Stimulated activated CD8-positive, alpha-beta memory T cell treated with anti-CD3 and anti-CD28 coated beads, Interleukin-12 subunit alpha, Interleukin-12 subunit beta, amount 100 ng/mL, for 24 hours (primary cell): ENCODE results near the gene ARF6.
"Not testable (repeated sequence)": the region's sequence is repeated elsewhere in the genome, so short reads cannot be mapped to it uniquely, and the experiment has no call there.

Source experiments
- DNase-seq: peaks from one replicate; pipeline ENCODE4 v3.0.0-alpha.2; 2020; ENCODE audit errors: extremely low read depth

Gene ARF6

DNA sequence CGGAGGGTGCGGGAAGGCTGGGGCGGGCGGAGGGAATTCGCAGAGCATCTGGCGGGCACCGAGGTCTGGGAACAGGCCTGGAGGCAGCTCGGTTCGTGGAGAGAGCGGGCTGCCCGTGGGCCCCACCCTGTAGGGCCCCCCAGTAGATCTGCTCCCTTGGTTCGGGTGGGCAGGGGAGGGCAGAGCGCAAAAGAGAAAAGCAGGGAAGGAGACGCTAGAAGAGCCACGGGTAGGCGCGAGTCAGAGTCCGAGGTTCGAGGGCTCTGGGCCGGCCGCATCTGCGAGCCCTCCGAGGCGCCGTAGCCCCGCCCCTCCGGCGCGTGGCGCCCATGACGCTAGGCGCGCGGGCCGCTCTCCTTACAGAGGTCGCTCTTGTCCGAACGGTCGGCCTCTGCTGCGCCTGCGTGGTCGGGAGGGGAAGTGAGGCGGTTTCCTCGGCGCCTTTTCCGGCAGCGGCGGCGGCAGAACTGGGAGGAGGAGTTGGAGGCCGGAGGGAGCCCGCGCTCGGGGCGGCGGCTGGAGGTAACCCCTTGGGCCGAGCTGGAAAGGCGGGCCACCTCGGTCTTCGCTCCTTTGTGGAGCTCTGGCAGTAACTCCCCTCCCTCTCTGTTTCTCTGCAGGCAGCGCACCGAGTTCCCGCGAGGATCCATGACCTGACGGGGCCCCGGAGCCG, at the start of gene ARF6:
Gene ARF6, plus strand, starts transcription at position 447 of the 673 bp plus-strand sequence. CDS start 655 bp downstream, outside the sequence.
- peak; percentile 96 for DNase-seq

DNA sequence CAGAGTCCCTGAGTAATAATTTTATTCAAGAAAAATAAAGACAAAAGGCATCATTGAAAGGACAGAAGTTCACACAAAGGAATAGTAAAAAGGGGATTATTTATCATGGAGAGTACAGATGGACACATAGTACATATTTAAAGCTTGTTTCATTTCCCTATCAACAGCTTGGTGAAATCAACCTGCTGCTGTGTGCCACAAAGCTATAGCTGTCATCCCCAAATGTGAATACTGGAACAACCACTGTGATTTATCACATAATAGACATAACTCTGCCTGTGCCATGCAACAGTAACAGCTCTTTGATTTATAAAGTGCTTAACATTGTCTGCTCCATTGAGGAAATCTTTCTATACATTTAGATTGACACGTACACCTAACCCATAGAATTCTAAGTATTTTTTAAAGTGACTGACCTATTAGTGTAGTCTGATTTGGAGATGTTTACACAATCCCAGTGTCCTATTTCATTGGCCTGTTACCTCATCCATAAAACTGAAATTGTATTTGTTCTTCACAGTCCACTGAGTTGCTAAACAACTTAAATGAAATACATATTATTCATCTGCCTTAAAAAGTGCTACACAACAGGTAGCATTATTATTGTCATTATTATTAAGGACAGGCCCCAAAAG, 43.6 kb upstream of the ARF6 start:
- no peak for DNase-seq

DNA sequence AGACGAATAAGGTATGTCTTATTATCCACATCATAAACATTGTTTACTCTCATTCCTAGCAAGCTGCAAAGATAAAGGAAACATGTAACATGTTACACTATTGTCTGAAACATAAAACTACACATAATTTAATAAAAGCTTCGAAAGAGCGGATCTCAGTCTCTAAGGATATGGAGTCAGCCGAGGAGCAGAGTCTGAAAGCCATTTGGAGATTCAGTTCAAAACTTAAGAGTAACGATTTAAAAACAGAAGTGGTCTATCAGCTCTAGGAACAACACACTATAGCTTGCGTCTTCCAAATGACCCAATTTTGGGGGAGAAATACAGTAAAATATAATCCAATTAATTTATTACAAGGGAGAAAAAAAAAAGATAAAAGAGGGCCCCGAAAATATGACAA, 41.1 kb upstream of the ARF6 start:
- DNase-seq, result no peak

DNA sequence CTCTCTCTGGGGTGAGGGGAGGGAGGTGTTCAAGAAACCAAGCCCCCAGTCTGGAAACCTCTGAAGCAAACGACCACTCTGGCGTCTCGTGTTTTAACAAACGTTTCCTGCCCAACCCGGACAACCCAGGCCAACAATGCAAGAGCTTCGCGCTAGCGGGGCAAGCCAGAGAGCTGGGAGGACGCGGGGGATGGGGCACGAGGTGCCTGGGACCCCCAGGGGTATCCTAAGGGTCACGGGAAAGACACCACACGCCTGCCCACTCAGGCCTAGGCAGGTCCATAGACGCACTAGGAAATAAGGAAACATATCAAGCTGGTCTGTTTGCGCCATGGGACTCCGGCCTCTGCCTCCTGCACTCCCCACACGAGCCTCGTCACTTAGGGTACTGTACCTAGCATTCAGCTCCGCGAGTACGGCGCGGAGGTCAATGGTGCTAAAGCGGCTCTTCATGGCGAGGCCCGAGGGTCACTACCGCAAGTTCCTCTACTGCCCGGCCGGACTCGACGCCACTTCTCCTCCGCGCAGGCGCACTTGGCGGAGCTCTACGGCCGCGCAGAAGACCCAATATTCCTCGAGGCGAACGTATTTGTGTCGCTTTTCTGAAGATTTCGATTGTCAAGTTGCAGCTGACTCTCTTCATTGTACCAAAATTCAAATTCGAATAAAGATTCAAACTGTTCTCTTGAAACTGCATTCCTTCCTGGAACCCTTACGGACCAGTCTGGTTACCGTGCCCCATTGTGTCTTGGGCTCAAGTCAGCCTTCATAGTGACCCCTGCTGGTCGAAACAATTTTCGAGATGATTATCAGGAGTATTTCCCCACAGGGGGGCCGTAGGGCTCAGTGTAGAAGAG, 40.4 kb upstream of the ARF6 start, which contains the start of gene NEMF:
Gene NEMF, minus strand, starts transcription at position 488 of the 857 bp plus-strand sequence. Its CDS starts 35 bp downstream, at position 453.
- no peak for DNase-seq

DNA sequence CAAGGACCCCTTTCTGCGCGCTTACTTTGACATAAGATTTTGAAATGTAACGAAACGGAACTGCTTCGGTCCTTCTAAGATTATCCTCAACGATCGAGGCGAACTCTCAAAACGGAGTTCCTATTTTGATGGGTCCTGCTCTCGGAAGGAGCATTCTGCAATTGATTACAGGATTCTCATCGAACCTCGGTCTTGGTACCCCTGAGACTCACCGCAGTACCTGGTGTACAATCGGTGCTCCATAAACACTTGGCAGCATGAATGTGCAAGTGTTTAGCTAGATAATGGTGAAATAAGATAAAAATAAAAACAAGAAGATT, 39.8 kb upstream of the ARF6 start:
- no peak for DNase-seq

DNA sequence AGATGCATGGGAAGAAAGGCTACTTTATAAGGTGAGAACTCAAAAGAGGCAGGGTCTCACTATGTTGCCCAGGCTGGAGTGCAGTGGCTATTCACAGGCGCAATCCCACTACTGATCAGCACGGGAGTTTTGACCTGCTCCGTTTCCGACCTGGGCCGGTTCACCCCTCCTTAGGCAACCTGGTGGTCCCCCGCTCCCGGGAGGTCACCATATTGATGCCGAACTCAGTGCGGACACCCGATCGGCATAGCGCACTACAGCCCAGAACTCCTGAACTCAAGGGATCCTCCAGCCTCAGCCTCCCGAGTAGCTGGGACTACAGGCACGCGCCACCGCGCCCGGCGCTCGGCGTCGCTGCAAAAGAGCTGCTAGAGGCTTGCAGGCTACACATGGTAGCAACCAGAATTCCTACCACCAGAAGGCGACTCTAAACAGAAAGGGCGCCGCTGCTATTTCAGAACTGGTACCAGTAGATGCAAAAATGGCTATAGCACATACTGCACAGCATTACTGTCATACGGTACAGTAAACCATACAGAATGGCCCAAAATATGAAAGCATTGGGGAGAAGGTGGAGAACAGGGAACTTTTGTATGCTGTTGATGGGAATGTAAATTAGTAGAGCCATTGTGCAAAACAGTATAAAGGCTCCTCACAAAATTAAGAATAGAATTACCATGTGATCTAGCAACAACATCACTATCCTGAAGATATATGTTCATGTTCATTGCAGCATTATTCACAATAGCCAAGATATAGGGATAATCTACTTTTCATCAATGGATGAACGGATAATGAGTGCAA, 39.1 kb upstream of the ARF6 start:
- DNase-seq, result no peak

DNA sequence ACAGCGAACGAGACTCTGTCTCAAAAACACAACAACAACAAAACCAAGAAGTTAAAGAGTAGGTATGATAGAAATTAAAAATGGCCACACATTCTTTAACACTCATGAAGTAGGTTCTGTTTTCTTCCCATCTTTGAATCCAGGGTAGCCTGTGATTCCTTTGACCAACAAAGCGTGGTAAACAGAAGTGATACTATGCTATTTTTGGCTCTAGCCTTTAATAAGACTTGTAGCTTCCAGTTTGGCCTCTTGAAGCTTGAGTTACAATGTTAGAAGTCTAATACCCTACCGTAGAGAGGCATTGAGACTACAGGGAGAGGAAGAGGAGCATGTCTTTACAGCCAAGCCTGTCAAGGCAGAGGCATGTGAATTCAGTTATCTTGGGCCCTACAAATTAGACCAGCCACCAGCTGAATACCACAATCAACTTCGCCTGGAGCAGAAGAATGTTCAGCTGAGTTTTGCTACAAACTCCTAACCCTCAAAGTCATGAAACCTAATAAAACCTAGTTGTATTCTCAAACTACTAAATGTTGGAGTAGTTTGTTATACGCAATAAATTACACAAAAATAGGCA, 35.4 kb upstream of the ARF6 start:
- DNase-seq, result no peak

DNA sequence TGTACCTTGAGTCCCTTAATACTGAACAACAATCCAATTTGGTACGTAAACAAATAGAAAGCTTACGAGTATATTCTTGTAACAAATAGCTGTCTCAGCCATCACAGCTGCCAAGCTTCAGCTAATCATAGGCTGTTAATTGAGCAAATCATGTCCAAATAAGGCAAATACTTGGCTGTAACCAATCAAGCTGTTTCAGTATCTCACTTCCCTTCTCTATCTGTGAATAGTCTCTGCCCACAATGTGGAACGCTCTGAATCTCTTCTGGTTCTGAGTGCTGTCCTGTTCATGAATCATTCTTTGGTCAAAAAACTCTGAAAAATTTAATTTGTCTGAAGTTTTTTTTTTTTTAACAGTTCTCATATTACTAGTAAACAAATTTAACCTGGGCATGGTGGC, 34.5 kb upstream of the ARF6 start:
- DNase-seq, result no peak

DNA sequence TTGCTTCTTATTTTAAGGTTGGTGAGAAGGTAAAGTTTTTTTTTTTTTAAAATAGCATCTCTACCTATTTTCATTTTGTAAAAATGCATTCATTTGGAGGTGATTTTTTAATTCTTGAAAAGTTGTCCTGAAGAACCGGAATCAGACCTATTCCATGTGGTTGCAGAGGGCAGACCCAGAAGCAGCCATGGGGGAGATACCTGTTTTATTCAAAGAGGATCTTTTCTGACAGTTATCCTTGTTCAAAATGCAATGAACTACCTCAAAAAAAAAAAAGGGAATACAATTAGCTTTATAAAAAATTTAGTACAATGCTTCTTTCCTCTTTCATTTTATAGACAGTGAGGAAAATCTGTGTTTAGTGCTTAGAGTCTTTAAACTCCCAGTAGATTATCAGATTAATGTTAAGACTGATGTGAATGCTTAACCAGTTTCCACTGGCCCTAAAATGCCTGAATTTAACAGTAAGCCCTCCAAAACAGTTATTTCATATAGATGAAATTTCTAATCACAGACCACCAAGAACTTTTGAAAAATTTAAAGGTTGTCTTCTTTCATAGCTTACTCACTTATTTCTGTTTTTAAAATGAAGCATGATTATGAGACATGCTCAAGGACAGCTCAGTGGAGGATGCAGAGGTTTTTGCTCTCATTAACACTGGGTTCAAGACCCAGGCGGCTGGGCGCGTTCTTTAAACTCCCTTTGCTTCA, 31.7 kb upstream of the ARF6 start:
- DNase-seq, result no peak

DNA sequence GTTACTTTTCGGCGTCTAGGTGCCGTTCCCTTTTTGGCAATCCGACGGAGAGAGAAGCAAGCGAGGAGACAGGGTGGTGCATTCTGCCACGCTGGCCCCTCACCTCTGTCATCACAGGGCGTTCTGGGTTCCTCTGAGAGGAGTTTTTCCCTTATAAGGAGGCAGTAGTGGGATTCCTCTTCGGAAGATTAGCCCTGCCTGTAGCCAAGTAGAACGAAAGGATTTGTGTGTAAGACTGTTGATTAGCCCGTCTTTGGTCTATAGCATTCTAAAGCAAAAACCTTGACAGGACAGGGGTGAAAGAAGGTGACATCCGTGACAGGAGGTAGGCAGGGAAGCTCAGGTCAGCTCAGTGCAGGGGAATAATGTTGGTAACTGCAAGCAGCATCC, 31.2 kb upstream of the ARF6 start:
- peak; percentile 21 for DNase-seq

DNA sequence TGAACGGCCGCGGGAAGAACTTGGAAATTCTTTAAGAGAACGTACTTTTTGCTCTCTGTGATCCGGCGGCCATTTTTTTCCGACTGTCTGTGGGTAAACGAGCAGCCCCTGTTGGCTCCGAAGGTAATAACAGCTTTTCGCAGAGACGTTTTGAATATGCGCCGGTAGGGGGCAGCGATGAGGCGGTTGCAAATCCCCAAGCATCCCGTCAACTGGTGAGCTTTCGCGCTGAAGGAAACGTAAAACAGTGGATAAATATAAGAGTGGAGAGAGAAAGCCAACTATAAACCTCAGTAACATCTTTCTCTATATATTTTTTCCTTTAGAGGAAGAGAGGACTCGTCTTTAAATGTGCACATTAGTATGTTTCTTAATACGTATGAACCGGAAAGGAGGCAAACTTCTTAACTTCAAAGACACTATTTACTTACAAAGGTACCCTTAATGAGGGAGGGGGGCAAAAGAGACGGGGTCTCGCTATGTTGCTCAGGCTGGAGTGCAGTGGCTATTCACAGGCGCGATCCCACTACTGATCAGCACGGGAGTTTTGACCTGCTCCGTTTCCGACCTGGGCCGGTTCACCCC, 30.7 kb upstream of the ARF6 start:
- DNase-seq, result peak; percentile 57

DNA sequence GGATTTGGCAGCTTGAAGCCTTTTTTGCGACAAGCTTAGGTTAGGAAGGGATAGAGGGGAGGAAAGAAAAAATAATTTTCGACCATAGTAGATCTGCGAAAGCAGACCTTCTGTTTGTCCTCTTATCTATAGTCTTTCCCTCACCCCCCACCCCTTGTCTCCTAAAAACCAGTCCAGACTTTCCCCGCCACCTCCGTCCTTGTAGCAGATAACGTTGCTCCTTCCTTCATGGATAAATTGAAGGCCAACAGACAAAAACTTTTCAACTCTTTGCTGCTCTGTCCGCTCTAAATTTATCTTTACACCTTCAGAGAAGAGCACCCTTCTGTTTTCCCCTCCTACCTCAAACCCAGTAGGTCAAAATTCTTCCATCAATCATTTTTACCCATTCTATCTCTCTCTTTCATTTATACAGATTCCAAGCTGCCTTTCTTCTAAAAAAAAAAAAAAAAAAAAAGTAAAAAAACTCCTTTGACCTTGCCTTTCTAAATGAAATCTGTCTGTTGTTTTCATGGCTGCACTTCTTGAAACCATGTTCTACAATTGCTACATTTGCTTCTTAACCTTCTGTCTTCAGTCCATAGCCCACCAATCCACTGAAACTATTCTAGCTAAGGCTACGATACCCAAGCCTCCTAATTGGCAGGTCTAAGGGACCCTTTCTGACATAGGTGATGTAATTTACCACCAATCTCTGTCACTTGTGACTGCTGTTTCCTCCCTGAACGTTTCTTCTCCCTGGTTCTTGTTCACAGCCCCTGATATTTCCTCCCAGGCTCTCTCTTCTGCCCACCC, 29.2 kb upstream of the ARF6 start:
- DNase-seq, result no peak

DNA sequence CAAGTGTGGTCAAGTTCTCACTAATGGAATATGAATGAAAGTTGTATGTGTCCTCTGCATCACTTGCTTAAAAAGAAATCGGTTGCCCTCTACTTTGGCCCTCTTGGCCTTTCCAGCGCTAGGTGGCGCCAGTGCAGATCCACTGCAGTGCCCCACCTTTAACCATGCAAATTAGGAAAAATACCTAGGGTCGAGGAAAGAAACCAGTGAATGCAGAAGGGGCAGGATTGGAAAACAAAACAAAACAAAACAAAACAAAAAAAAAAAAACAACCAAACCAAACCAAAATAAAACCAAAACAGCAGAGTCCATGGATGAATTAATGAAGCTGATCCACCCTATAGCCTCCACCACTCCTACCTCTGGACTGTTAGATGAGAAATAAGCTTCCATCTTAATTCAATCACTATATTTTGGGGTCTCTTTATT, 27.4 kb upstream of the ARF6 start:
- peak; percentile 61 for DNase-seq

DNA sequence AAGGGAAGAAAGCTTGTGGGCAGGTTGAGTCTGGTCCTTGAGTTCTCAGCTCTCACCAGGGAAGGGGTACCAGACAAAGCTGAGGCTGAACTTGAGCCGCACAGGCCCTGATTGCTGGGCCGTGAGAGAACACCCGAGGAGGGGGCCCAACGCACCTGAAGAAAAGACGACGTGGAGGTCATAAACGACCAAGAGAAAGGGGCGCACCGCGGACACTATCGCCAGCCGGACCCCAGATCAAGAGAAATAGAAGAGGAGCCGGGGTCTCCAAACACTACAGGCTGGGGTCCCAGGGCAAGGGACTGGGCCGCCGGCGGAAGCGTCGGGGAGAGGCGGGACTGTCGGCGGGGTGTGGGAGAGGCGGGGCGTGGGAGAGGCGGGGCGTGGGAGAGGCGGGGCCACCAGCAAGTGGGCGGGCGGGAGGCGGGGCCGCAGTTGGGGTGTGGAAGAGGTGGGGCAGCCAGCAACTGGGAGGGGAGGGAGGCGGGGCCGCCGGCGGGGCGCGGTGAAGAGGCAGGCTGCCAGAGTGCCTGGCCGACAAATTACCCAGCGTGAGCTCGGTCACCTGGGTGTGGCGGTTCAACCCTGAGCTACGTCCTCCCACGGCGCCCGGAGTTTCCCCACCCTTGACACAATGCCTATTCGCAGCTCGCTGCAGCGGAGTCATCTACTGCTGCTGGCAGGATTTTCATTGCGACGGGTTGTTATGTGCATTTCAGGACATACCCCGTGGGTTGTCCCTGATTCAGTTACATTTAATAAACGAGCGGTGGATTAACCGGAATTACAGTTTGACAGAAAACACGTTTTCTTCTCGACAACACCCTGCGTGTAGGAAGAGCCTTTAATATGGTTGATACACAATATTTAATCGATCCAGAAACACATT, 24.8 kb upstream of the ARF6 start:
- DNase-seq, result peak; percentile 95

DNA sequence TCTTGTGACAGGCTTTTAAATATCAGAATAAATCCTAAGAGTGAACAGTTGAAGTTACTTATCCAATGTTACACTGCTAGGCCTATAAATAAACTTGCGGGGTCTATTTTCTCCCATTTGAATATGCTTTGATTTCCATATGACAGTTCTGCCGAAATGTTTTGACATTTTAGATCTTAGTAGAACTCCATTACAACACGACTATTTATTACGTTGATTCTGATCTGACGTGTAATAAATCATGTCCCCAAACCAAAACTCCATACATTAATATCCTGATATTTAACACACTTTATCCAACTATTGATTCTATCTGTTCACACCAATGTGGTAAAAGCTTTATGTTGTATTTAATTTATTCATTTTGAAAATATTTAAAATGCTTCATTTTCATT, 24.2 kb upstream of the ARF6 start:
- no peak for DNase-seq

DNA sequence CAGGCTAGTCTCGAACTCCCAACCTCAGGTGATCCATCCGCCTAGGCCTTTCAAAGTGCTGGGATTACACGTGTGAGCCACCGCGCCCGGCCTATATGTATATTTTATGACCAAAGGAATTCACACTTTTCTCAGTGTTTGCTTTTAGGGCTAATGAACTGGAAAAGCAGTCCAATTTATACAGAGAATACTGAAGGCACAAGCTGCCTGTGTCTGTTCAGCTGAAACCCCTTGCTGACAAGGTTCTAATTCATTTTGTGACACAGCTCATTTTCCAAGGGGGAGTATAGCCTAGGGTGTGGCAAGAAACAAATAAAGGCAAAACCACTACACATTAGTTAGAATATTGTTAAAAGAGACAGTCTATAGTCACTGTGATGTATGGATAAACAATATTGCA, 22.0 kb upstream of the ARF6 start:
- DNase-seq, result no peak

DNA sequence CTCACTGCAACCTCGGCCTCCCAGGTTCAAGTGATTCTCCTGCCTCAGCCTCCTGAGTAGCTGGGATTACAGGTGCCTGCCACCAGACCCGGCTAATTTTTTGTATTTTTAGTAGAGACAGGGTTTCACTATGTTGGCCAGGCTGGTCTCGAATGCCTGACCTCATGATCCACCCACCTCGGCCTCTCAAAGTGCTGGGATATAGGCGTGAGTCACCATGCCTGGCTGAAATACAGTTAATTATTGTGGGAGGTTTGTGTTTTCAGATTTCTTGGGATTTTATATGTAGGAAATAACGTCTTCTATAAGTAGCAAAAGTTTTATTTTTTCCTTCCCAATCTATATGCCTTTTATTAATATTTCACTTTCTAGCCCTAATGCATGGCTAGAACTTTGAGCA, 19.3 kb upstream of the ARF6 start:
- DNase-seq, result not testable (repeated sequence)

DNA sequence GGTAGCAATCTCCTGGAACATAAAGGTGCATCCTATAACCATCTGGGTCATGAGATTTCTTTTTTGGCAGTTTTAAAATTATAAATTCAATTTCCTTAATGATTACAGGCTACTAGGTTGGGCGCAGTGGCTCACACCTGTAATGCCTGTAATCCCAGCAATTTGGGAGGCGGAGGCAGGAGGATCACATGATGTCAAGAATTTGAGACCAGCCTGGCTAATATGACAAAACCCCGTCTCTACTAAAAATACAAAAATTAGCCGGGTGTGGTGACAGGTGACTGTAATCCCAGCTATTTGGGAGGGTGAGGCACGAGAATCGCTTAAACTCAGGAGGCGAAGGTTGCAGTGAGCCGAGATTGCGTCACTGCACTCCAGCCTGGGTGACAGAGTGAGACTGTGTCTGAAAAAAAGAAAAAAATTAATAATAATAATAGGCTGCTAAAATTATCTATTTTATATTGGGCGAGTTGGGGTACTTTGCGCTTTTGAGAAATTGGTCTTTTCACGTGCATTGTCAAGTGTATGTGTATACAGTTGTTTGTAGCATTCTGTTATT, 17.2 kb upstream of the ARF6 start:
- no peak for DNase-seq
